NCI-H2029 (cell line): Measurements from ENCODE around the gene RTN4RL1.

Experiments used
- DNase-seq: peaks from one replicate; lab custom pipeline; 2025; lab: John Stamatoyannopoulos, UW

RTN4RL1 gene

GRCh38 chr17:2059547-2060384 lies 34.6 kb upstream of the RTN4RL1 start:
- no peak for DNase-seq

GRCh38 chr17:2058586-2059546 lies 33.7 kb upstream of the RTN4RL1 start:
- DNase-seq: no peak

- no peak for DNase-seq
These were observed 32.8 kb upstream of the RTN4RL1 start for GRCh38 chr17:2057760-2058585.

- no peak for DNase-seq
These were observed 32.1 kb upstream of the RTN4RL1 start for GRCh38 chr17:2057175-2057759.

GRCh38 chr17:2056206-2057174 lies 31.4 kb upstream of the RTN4RL1 start:
- no peak for DNase-seq

GRCh38 chr17:2055292-2056205 lies 30.4 kb upstream of the RTN4RL1 start:
- DNase-seq: no peak

- DNase-seq: peak; percentile 33
These were observed 29.6 kb upstream of the RTN4RL1 start, which contains the start of gene HIC1 for GRCh38 chr17:2054512-2055291. Gene HIC1 (plus strand): TSS chr17:2055103. CDS start chr17:2056691, 1,588 bp downstream.

GRCh38 chr17:2054262-2054511 lies 29.1 kb upstream of the RTN4RL1 start:
- no peak for DNase-seq

- DNase-seq: peak; percentile 35
These were observed 28.5 kb upstream of the RTN4RL1 start for GRCh38 chr17:2053380-2054261.

GRCh38 chr17:2051933-2052559 lies 26.9 kb upstream of the RTN4RL1 start:
- DNase-seq: no peak

- DNase-seq: no peak
These were observed 26.2 kb upstream of the RTN4RL1 start for GRCh38 chr17:2051061-2051932.

GRCh38 chr17:2050300-2051060 lies 25.3 kb upstream of the RTN4RL1 start:
- DNase-seq: peak; percentile 39

- peak; percentile 23 for DNase-seq
These were observed 24.5 kb upstream of the RTN4RL1 start for GRCh38 chr17:2049333-2050299.

- no peak for DNase-seq
These were observed 23.7 kb upstream of the RTN4RL1 start for GRCh38 chr17:2048805-2049204.
